Measurements from ENCODE around the gene CILP. TPM values are rescaled to one million over a fixed set of nuclear protein-coding genes. Genes with fewer than 3 reads are reported as not detected.
"Not testable (repeated sequence)": the region's sequence is repeated elsewhere in the genome, so short reads cannot be mapped to it uniquely, and the experiment has no call there.

The CILP gene, protein sequence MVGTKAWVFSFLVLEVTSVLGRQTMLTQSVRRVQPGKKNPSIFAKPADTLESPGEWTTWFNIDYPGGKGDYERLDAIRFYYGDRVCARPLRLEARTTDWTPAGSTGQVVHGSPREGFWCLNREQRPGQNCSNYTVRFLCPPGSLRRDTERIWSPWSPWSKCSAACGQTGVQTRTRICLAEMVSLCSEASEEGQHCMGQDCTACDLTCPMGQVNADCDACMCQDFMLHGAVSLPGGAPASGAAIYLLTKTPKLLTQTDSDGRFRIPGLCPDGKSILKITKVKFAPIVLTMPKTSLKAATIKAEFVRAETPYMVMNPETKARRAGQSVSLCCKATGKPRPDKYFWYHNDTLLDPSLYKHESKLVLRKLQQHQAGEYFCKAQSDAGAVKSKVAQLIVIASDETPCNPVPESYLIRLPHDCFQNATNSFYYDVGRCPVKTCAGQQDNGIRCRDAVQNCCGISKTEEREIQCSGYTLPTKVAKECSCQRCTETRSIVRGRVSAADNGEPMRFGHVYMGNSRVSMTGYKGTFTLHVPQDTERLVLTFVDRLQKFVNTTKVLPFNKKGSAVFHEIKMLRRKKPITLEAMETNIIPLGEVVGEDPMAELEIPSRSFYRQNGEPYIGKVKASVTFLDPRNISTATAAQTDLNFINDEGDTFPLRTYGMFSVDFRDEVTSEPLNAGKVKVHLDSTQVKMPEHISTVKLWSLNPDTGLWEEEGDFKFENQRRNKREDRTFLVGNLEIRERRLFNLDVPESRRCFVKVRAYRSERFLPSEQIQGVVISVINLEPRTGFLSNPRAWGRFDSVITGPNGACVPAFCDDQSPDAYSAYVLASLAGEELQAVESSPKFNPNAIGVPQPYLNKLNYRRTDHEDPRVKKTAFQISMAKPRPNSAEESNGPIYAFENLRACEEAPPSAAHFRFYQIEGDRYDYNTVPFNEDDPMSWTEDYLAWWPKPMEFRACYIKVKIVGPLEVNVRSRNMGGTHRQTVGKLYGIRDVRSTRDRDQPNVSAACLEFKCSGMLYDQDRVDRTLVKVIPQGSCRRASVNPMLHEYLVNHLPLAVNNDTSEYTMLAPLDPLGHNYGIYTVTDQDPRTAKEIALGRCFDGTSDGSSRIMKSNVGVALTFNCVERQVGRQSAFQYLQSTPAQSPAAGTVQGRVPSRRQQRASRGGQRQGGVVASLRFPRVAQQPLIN
- total RNA-seq: 19.2 TPM

- DNase-seq (ENCODE audit: low spot score): no peak
Observed at GRCh38 chr15:65210770-65211481, at the start of gene CILP. Gene CILP (minus strand): TSS chr15:65211473. CDS start chr15:65209755, 1,718 bp downstream.

GRCh38 chr15:65260968-65261367, 49.7 kb upstream of the CILP start:
- no peak for DNase-seq (ENCODE audit: low spot score)

GRCh38 chr15:65259367-65259797, 48.1 kb upstream of the CILP start:
- peak; percentile 48 for DNase-seq (ENCODE audit: low spot score)

DNA sequence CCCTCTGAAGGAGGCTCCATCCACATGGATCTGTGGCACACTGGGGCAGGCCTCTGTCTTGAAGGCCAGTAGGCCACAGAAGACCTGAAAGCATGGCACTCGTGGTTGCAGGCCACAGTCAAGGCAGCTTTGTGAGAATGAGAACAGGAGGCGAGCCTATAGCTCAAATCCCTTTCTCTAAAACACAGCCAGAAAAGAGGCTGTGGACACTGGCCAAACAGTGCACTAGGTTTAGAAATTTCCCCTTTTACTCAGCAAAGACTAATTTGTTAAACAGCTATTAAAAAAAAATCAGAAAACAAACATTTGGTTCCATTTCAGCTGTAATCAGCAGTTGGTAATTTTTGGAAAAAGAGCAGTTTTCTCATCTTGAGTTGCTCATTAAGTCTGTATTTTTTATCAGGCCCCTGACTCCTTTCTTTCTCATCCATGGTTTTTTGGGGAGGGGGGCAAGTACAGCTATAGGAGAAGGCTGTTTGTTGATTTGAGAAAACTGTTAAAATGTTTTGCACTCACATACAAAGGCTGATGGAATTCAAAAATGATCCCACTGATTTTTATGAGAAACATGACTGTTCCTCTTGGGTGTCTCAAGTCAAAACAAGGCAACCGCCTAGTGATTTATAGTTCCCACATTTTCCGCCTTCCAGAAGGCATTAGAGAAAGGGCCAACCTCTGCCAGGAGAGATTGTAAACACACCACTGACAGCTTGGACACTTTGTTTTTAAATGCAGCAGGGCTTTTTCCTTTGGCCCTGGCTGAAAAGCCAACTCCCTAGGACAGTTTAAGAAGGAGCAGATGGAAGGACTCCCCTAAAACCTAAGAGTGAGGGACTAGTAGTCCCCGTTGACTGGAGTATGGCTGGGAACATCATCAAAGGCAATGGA, 47.3 kb upstream of the CILP start:
- DNase-seq (ENCODE audit: low spot score): peak; percentile 29

GRCh38 chr15:65255486-65256140, 44.3 kb upstream of the CILP start:
- DNase-seq (ENCODE audit: low spot score): no peak

DNA sequence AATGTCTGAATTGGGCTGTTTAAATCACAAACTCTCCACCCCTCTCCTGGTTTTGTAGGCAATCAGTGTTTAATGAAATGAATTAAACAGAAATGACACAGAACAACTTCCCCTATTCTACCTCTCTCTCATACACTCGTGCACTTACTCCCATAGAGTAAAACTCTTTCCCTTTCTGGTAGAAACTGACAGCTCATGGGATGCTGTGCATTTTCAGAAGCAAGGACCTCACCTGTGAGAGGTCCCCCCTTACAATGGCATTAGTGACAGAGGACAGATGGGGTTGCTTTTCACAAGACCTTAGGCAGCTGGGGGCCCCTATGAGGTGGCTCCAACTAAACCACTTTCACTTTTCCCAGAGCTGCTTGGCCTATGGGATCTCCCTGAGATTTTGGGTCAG, 43.5 kb upstream of the CILP start:
- DNase-seq (ENCODE audit: low spot score): no peak

DNA sequence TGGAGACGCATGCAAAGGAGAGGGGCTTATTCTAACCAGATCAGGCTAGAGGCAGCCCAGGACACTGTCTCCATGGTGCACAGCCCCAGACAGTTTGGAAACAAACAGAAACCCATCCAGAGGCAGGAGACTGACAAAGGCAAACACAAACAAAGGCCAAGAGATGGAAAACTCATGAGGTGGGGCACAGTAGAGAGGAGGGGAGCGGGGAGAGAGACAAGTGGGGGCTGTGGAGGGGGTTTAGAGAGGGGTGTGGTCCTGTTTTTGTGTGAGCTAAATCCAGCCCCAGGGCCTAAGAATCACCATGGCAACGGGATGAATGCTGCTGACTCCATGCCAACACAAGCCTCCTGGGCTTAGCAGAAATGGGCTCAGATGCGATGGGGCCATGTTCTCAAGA, 43.1 kb upstream of the CILP start:
- DNase-seq (ENCODE audit: low spot score): no peak

GRCh38 chr15:65249641-65250040, 38.4 kb upstream of the CILP start:
- DNase-seq (ENCODE audit: low spot score): no peak

- no peak for DNase-seq (ENCODE audit: low spot score)
Observed at GRCh38 chr15:65248511-65249255, 37.4 kb upstream of the CILP start.

DNA sequence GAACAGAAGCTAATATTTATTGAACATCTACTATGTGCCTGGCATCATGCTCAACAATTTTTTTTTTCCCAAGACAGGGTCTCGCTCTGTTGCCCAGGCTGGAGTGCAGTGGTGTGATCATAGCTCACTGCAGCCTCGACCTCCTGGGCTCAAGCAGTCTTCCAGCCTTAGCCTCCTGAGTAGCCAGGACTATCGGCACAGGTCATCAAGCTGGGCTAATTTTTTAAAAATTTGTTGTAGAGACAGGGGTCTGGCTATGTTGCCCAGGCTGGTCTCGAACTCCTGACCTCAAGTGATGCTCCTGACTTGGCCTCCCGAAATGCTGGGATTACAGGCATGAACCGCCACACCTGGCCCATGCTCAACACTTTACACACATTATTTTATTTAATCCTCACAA, 35.7 kb upstream of the CILP start:
- DNase-seq (ENCODE audit: low spot score): no peak

GRCh38 chr15:65246026-65246714, 34.9 kb upstream of the CILP start:
- no peak for DNase-seq (ENCODE audit: low spot score)

GRCh38 chr15:65245096-65245856, 34.0 kb upstream of the CILP start:
- peak; percentile 72 for DNase-seq (ENCODE audit: low spot score)

- DNase-seq (ENCODE audit: low spot score): no peak
Observed at GRCh38 chr15:65244638-65245037, 33.4 kb upstream of the CILP start.

- DNase-seq (ENCODE audit: low spot score): not testable (repeated sequence)
Observed at GRCh38 chr15:65236443-65236842, 25.2 kb upstream of the CILP start.

DNA sequence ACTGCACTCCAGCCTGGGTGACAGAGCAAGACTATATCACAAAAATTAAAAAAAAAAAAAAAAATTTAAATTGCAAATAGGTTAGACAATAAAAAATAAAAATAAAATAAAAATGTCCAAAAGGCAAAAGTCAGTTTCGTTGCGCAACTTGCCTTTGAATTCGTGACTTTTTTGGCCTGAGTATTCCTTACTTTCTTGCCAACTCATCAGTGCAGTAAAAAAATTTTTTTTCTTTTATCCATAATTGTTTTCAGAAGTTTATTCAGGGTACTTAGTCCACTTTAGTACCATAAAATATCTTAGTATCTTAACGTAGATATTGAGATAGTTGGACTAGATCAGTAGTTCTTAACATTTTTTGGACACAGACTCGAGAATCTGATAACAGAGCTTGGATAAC, 22.4 kb upstream of the CILP start:
- no peak for DNase-seq (ENCODE audit: low spot score)

- no peak for DNase-seq (ENCODE audit: low spot score)
Observed at GRCh38 chr15:65232520-65232919, 21.2 kb upstream of the CILP start.

DNA sequence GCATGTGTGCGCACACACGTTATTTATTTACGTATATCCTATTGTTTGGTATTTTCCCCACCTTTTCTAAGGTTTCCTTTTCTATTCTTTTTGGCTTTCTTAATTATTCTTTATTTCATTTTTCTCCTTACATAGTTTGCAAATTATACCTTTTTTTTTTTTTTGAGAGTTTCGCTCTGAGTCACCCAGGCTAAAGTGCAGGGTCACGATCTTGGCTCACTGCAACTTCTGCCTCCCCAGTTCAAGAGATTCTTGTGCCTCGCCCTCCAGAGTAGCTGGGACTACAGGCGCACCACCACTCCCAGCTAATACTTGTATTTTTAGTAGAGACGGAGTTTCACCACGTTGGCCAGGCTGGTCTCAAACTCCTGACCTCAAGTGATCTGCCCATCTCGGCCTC, 20.0 kb upstream of the CILP start:
- no peak for DNase-seq (ENCODE audit: low spot score)

- DNase-seq (ENCODE audit: low spot score): not testable (repeated sequence)
Observed at GRCh38 chr15:65226901-65227300, 15.6 kb upstream of the CILP start.

All from mucosa of gallbladder (tissue), 1 donor.